GM19395 (cell line): Measurements from ENCODE around the gene POT1.

Experiments
- ATAC-seq: cut with Tn5 transposase; IDR thresholded peaks from one replicate; pipeline ENCODE4 v1.9.1; 2021; ENCODE audit warnings: mild to moderate bottlenecking, moderate library complexity; ENCODE audit not compliant: unreplicated experiment

POT1 gene

GRCh38 chr7:124775422-124775821 is 154.2 kb downstream of the POT1 start:
- no peak for ATAC-seq

- ATAC-seq = no peak
Observed at GRCh38 chr7:124773938-124774337, 155.7 kb downstream of the POT1 start.

- ATAC-seq = no peak
Observed at GRCh38 chr7:124773339-124773738, 156.3 kb downstream of the POT1 start.
